RWPE1 (cell line): ENCODE measurements around the gene MAP1LC3B.
"Not testable (repeated sequence)": the region's sequence is repeated elsewhere in the genome, so short reads cannot be mapped to it uniquely, and the experiment has no call there.

Experiments used
- CTCF ChIA-PET: fragments of 350-600 bp; sonication (Branson Sonifier 250); formaldehyde crosslinking; extraction: SDS; loops from one replicate; lab custom pipeline; 2021; lab: Yijun Ruan, JAX
- POLR2A ChIA-PET: fragments of 400-600 bp; formaldehyde crosslinking; extraction: SDS; loops from one replicate; lab custom pipeline; 2020; ENCODE audit warnings: antibody characterized with exemption; ENCODE audit not compliant: low non-redundant PET; lab: Yijun Ruan, JAX
- DNase-seq: peaks from one replicate; pipeline ENCODE4 v3.0.0; 2012; ENCODE audit warnings: low spot score
- H3K27ac ChIP-seq: fragments of 450-650 bp; 2 replicates; pipeline ENCODE4 v1.5.1; 2017
- TF ChIP-seq, protein P1 (sequence below): fragments of 450-650 bp; conservative IDR thresholded peaks from 2 replicates; pipeline ENCODE4 v1.5.1; 2017; ENCODE audit warnings: low read depth, mild to moderate bottlenecking

Gene MAP1LC3B

GRCh38 chr16:87358696-87359095 is 33.4 kb upstream of the MAP1LC3B start:
- DNase-seq = no peak
- TF ChIP-seq, protein P1, sequence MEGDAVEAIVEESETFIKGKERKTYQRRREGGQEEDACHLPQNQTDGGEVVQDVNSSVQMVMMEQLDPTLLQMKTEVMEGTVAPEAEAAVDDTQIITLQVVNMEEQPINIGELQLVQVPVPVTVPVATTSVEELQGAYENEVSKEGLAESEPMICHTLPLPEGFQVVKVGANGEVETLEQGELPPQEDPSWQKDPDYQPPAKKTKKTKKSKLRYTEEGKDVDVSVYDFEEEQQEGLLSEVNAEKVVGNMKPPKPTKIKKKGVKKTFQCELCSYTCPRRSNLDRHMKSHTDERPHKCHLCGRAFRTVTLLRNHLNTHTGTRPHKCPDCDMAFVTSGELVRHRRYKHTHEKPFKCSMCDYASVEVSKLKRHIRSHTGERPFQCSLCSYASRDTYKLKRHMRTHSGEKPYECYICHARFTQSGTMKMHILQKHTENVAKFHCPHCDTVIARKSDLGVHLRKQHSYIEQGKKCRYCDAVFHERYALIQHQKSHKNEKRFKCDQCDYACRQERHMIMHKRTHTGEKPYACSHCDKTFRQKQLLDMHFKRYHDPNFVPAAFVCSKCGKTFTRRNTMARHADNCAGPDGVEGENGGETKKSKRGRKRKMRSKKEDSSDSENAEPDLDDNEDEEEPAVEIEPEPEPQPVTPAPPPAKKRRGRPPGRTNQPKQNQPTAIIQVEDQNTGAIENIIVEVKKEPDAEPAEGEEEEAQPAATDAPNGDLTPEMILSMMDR = no peak
- ChIA-PET CTCF (no interaction called here), POLR2A (no interaction called here)
- no peak overlapping the region for H3K27ac ChIP-seq

DNA sequence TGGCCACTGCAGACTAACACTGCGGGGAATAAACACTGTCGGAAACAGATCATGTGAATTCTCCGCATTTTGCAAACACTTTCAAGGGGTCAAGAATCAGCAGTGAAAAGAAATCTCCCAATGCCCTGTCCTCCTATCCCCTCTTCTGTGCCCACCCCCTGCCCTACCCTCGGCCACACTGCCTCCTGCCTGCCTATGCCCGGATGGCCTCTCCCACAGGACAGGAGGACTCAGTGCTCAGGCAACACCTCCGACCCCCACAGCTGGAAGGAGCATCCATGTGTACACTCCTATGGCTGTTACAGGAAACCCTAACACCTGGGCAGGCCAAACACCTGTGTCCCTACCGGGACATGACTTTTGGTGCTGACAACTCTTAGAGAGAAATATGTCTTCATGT is 33.0 kb upstream of the MAP1LC3B start:
- TF ChIP-seq, protein P1 = no peak
- H3K27ac ChIP-seq = no peak overlapping the region
- ChIA-PET POLR2A (no interaction called here), CTCF (no interaction called here)
- DNase-seq = no peak

GRCh38 chr16:87360862-87361610 is 31.1 kb upstream of the MAP1LC3B start:
- ChIA-PET POLR2A (no interaction called here), CTCF (interaction anchor here (0.5 kb wide), 1 partner anchor 600 kb away, joined by 4 read pairs; no protein-coding TSS in a partner anchor)
- H3K27ac ChIP-seq = no peak overlapping the region
- TF ChIP-seq, protein P1 = no peak
- DNase-seq = no peak

GRCh38 chr16:87361916-87362619 is 30.1 kb upstream of the MAP1LC3B start:
- CTCF ChIA-PET = no interaction called here
- no peak overlapping the region for H3K27ac ChIP-seq

GRCh38 chr16:87362828-87363559 is 29.1 kb upstream of the MAP1LC3B start:
- DNase-seq, H3K27ac ChIP-seq, POLR2A ChIA-PET: not testable (repeated sequence)
- CTCF ChIA-PET = interaction anchor here (0.7 kb wide), 1 partner anchor 720 kb away, joined by 3 read pairs; no protein-coding TSS in a partner anchor

More at GRCh38 chr16:87361916-87362619, 30.1 kb upstream of the MAP1LC3B start:
- TF ChIP-seq, protein P1 = no peak
- POLR2A ChIA-PET = no interaction called here
- DNase-seq = no peak

DNA sequence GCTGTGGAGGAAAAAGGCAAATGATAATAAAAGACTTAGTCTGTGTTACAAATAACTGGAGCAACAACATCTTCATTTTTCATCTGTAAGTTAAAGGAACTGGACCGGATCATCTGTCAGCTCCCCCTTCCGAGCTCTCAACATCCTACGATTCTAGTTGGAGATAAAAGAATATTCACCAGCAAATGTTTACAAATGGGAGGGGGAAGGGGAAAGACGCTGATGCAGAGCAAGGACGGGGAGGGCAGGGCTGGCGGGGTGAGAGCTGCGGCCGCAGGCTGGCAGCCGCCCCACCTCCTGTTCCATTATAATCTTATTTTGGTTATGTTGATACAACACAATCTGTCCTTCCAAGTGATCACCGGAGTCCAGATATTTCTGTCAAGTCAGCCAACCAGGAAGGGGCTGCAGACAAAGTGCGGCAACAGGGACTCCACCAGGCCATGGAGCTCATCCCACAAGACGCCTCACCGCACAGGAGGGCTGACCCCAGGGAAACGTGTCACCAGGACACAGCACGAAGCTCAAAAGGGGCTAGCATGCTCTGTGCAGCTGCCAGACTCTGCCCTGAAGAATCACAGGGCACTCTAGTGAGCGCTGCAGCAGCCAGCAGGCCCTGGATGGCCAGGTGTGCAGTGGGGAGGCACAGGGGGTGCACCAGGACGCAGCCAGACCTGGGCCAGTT is 28.2 kb upstream of the MAP1LC3B start:
- no peak for DNase-seq

More for the DNA sequence above, 28.2 kb upstream of the MAP1LC3B start:
- ChIA-PET CTCF (no interaction called here), POLR2A (no interaction called here)
- peak overlapping the region; percentile 24 for H3K27ac ChIP-seq
- TF ChIP-seq, protein P1 = no peak
